Stimulated activated memory B cell treated with anti-CD40 and anti-IgM and Interleukin-4, amounts not matched to agents 10 μg/mL and 1 μg/mL and 100 μg/mL, for 72 hours (primary cell): ENCODE data around the gene ACVR1B.
A peak's percentile ranks its signal among the peaks of the same experiment; 100 is the strongest.

ENCODE experiments used
- ATAC-seq: fragments of 150-1000 bp; cut with Tn5 transposase; 2 replicates; pipeline ENCODE4 v1.10.0; 2021
- H3K27ac Mint-ChIP-seq: one replicate; pipeline ENCODE4 v1.8.0; 2022; ENCODE audit warnings: mild to moderate bottlenecking, mixed read lengths
- H3K27me3 Mint-ChIP-seq: one replicate; pipeline ENCODE4 v1.8.0; 2022; ENCODE audit warnings: mixed read lengths
- H3K36me3 Mint-ChIP-seq: one replicate; pipeline ENCODE4 v1.8.0; 2022; ENCODE audit warnings: mixed read lengths
- H3K4me1 Mint-ChIP-seq: one replicate; pipeline ENCODE4 v1.8.0; 2022; ENCODE audit warnings: mixed read lengths
- H3K4me3 Mint-ChIP-seq: one replicate; pipeline ENCODE4 v1.8.0; 2022; ENCODE audit warnings: mild to moderate bottlenecking, moderate library complexity, mixed read lengths
- H3K9me3 Mint-ChIP-seq: one replicate; pipeline ENCODE4 v1.8.0; 2022; ENCODE audit warnings: mixed read lengths

Gene ACVR1B

DNA sequence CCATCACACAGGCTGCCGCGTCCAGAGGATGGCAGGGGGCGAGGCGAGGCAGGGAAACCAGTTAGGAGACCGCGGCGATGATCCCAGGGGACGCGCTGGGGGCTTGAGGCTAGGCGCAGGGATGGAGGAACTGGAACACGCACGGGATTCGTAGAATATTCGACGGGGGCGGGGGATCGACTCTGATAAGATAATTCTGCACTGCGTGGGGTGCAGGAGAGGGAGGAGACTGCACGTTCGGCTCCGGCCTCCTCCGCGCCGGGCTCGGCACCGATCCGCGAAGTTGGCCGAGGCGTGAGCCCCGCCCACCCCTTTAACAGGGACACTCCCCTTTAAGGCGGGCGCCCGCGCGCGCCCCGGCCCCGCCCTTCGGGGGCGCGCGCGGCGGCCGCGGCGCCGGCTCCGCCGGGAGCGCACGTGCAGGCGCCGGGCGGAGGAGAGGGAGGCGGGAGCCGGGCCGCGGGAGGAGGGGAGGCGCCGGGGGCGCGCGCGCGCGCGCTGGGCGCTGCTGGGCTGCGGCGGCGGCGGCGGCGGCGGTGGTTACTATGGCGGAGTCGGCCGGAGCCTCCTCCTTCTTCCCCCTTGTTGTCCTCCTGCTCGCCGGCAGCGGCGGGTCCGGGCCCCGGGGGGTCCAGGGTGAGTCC lies at the start of gene ACVR1B:
Gene ACVR1B (plus strand): TSS at position 501 of the 644 bp plus-strand sequence. CDS start 45 bp downstream, at position 546.
- H3K4me3 Mint-ChIP-seq: peak within 1 kb of the TSS; percentile 96
- peak within 1 kb of the TSS; percentile 82 for H3K27ac Mint-ChIP-seq
- no peaks in the 10 kb centered on the region for H3K36me3 Mint-ChIP-seq
- H3K27me3 Mint-ChIP-seq: peaks cover 17% of the 10 kb centered on the region
- no peaks in the 10 kb centered on the region for H3K9me3 Mint-ChIP-seq
- peaks cover 25% of the 10 kb centered on the region for H3K4me1 Mint-ChIP-seq
- peak; percentile 96 for ATAC-seq

DNA sequence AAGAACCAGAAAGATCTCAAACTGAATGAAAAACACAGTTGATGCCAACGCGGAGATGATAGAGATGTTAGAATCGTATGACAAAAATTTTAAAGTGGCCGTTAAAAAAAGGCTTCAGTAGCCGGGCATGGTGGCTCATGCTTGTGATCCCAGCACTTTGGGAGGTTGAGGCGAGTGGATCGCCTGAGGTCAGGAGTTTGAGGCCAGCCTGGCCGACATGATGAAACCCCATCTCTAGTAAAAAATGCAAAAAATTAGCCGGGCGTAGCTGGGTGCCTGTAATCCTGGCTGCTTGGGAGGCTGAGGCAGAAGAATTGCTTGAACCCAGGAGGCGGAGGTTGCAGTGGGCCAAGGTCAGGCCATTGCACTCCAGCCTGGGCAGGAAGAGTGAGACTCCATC lies 49.6 kb upstream of the ACVR1B start:
- no peak for ATAC-seq
- Mint-ChIP-seq H3K4me3 (no peak overlapping the region), H3K9me3 (no peaks in the 10 kb centered on the region), H3K36me3 (no peaks in the 10 kb centered on the region), H3K27ac (no peak overlapping the region), H3K4me1 (no peaks in the 10 kb centered on the region), H3K27me3 (peaks cover 48% of the 10 kb centered on the region)

DNA sequence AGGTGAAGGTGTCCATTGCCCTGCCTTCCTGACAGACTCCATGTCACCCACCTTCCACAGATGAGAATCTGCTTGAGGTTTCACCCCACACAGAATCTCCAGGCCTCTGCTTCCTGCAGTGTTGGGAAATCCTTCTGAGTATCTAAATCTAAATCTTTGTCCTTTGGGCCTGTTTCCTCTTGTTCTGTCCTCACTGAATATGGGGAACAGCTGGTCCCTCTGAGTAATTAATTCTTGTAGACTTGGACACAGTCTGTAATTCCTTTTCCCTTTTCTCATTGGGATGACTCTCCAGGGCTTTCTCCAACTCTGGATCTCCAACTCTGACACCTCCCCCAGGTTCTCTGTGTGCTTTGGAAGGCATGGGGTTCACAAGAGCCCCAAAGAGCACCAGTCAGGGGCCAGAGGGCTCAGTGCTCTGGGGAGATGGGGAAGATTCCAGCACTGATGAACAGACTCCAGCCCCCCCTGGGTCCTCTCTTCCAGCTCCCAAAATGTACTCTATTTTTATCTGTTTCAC lies 46.5 kb upstream of the ACVR1B start:
- H3K27ac Mint-ChIP-seq: no peak overlapping the region
- no peaks in the 10 kb centered on the region for H3K4me1 Mint-ChIP-seq
- H3K36me3 Mint-ChIP-seq: no peaks in the 10 kb centered on the region
- no peak overlapping the region for H3K4me3 Mint-ChIP-seq
- no peaks in the 10 kb centered on the region for H3K9me3 Mint-ChIP-seq
- no peak for ATAC-seq
- H3K27me3 Mint-ChIP-seq: peaks cover 55% of the 10 kb centered on the region

DNA sequence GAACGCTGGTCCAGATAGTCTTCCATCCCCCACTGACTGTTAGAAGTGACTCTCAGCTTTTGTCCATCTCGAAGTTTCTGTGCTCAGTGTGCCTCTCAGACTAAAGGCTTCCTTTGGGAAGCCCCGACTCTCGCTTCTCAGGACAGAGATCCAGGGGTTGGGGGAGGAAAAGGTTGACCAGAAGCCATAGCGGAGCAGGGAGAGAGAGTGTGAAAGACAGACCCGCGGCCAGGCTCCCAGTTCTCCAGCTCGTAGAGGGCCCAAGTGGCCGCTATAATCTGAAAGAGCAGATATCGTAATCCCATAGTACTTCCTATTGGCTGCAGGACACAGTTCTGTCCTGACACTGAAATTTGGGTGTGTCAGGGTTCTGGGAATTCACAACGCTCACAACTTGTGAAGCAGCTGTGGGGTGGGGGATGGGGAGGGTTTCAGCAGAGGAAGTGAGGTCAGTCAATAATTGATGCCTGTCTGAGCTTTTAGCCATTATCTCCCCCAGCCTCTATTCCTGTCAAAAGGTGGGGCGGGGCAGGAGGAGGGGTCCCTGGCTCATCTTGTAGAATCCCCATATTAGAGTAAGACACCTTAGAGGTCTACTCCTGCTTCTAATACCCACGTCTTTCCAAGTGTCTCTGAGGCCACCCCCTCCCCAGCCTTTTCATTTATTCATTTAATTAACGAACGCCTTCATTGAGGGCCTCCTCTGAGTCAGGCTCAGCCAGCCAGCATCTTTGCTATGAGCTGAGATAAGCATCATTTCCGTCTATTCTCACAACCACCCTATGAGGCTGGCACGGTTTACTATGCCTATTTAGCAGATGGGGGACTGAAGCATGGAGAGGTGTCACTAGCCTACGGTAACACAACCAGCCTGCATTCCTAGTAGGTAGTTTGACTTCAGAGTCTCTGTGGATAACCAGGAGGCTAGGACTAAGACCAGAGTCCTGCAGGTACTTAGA lies 45.7 kb upstream of the ACVR1B start:
- H3K36me3 Mint-ChIP-seq: no peaks in the 10 kb centered on the region
- H3K4me1 Mint-ChIP-seq: peaks cover under 1% of the 10 kb centered on the region

DNA sequence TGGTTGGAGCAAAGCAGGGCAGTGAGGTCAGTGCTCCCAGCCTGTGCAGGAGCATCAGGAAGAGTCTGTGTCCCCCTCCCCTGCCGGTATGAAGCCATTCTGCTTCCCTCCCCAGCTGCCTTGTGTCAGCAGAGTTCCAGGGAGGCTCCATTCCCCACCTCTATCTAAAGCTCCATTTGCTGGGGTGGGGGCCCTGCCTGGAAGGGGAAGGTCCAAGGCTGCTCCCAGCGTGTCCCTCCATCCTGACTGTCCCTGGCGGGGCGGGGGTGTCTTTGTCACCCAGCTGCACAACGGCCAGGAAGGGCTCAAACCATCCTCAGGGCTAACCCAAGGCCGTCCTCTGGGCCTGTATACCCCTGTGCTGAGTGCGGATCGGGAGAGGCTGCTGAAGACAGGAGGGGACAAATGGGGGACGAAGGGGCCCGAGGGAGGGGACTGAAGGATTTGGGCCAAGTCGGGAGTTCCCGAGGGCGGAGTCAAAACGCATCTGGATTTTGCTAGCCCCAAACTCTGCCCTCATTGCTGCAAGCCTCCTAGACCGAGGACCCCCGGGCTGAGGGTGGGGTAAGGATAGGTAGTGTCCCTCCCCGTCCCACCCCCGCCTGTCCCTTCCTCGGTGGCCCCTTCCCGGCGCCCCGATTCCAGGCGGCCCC lies 44.9 kb upstream of the ACVR1B start:
- H3K4me1 Mint-ChIP-seq: peaks cover 8% of the 10 kb centered on the region
- no peak overlapping the region for H3K27ac Mint-ChIP-seq
- no peaks in the 10 kb centered on the region for H3K9me3 Mint-ChIP-seq
- H3K27me3 Mint-ChIP-seq: peaks cover 64% of the 10 kb centered on the region
- ATAC-seq: no peak
- H3K4me3 Mint-ChIP-seq: no peak overlapping the region
- H3K36me3 Mint-ChIP-seq: no peaks in the 10 kb centered on the region

More for the DNA sequence above, 45.7 kb upstream of the ACVR1B start:
- Mint-ChIP-seq H3K27ac (no peak overlapping the region), H3K4me3 (no peak overlapping the region), H3K9me3 (no peaks in the 10 kb centered on the region), H3K27me3 (peaks cover 61% of the 10 kb centered on the region)
- no peak for ATAC-seq

DNA sequence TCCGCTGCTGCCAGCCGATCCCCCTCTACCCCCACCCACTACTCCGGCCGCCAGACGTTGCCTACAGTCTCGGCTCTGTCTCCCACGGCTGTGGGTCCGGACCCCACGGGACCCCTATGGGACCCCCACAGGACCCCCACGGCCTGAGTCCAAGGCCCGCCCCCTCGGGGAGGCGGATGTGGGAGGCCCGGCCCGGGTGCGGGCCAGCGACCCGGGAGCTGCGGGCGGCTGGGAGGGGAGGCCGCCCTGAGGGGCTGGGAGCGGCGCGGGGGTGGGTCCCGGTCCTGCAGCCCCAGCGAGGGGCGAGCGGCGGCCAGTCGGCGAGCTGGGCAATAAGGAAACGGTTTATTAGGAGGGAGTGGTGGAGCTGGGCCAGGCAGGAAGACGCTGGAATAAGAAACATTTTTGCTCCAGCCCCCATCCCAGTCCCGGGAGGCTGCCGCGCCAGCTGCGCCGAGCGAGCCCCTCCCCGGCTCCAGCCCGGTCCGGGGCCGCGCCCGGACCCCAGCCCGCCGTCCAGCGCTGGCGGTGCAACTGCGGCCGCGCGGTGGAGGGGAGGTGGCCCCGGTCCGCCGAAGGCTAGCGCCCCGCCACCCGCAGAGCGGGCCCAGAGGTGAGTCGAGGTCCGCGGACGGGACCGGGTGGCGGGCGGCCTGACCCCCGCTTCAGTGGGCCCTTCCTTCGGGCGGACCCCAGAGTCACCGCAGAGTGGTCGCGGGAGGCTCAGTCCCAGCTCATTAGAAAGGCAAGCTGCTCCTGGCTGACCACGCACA lies 44.2 kb upstream of the ACVR1B start, which contains the start of gene ACVRL1:
Gene ACVRL1 (plus strand): TSS at position 422 of the 773 bp plus-strand sequence. CDS start 4,971 bp downstream, outside the sequence.
- H3K9me3 Mint-ChIP-seq: no peaks in the 10 kb centered on the region
- no peak within 1 kb of the TSS for H3K27ac Mint-ChIP-seq
- no peaks in the 10 kb centered on the region for H3K36me3 Mint-ChIP-seq
- ATAC-seq: peak; percentile 51
- H3K4me3 Mint-ChIP-seq: no peak within 1 kb of the TSS
- H3K27me3 Mint-ChIP-seq: peaks cover 66% of the 10 kb centered on the region
- H3K4me1 Mint-ChIP-seq: peaks cover 13% of the 10 kb centered on the region

GRCh38 chr12:51907856-51908425 lies 43.6 kb upstream of the ACVR1B start:
- Mint-ChIP-seq H3K27me3 (peaks cover 73% of the 10 kb centered on the region), H3K27ac (no peak overlapping the region), H3K36me3 (no peaks in the 10 kb centered on the region), H3K9me3 (no peaks in the 10 kb centered on the region), H3K4me1 (peaks cover 16% of the 10 kb centered on the region), H3K4me3 (no peak overlapping the region)
- no peak for ATAC-seq

DNA sequence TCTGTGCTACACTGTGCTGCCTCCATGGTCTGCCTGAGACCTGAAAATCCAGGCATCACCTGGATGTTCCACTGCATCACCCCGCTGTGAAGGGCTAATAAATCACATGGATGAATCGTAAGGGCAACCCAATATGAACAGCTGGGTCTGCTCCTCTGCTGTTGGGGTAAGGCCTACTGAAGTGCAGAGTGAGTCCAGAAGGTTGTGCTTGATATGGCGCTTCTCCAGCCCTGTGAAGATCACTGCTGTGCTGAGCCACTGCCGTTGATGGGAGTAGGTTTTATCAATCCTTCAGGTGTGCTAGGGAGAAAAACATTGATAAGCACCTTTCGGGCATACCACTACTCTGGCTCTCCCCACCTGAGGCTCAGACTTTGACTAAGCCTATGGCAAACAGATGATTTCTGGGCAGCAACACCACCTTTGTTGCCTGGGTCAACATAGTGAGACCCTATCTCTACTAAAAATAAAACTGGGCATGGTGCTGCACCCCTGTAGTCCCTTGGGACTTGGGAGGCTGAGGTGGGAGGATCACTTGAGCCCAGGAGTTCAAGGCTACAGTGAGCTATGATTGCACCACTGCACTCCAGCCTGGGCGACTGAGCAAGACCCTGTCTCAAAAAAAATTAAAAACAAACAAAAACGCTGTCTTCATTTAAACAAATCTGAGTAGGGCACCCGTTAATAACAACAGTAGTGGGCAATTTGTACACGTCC lies 42.5 kb upstream of the ACVR1B start:
- no peak for ATAC-seq
- Mint-ChIP-seq H3K27ac (no peak overlapping the region), H3K4me1 (peaks cover 16% of the 10 kb centered on the region), H3K36me3 (no peaks in the 10 kb centered on the region), H3K9me3 (no peaks in the 10 kb centered on the region), H3K4me3 (no peak overlapping the region), H3K27me3 (peaks cover 84% of the 10 kb centered on the region)

GRCh38 chr12:51910168-51910567 lies 41.3 kb upstream of the ACVR1B start:
- H3K4me1 Mint-ChIP-seq: peaks cover 16% of the 10 kb centered on the region
- H3K4me3 Mint-ChIP-seq: no peak overlapping the region
- no peak for ATAC-seq
- no peaks in the 10 kb centered on the region for H3K9me3 Mint-ChIP-seq
- no peaks in the 10 kb centered on the region for H3K36me3 Mint-ChIP-seq
- no peak overlapping the region for H3K27ac Mint-ChIP-seq
- peaks cover 88% of the 10 kb centered on the region for H3K27me3 Mint-ChIP-seq

- Mint-ChIP-seq H3K36me3 (no peaks in the 10 kb centered on the region), H3K27me3 (peaks cover 88% of the 10 kb centered on the region), H3K4me3 (no peak overlapping the region), H3K4me1 (peaks cover 16% of the 10 kb centered on the region), H3K9me3 (no peaks in the 10 kb centered on the region), H3K27ac (no peak overlapping the region)
- no peak for ATAC-seq
These were observed 40.8 kb upstream of the ACVR1B start for GRCh38 chr12:51910691-51911090.

DNA sequence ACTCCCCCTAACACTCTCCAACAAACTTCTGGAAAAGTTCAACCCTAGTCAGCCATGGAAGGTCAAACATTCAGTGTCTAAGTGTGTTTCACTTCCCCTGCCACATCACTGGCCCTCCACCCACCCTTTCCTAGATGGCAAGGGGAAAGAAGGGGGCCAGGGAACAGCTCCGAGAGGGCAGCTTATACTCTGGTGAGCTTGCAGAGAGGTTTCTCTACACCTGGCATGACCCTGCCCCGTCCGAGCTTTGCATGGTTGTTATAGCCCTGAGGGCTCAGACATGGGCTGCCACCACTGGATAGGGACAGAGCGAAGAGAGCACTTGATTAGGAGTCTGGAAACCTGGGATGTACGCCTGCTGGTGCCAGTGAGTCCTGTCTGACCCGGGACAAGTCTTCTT lies 40.2 kb upstream of the ACVR1B start:
- ATAC-seq: no peak
- Mint-ChIP-seq H3K27me3 (peaks cover 84% of the 10 kb centered on the region), H3K9me3 (no peaks in the 10 kb centered on the region), H3K4me3 (no peak overlapping the region), H3K4me1 (peaks cover 16% of the 10 kb centered on the region), H3K27ac (no peak overlapping the region), H3K36me3 (no peaks in the 10 kb centered on the region)

- ATAC-seq: no peak
- Mint-ChIP-seq H3K4me3 (no peak overlapping the region), H3K9me3 (no peaks in the 10 kb centered on the region), H3K27me3 (peaks cover 78% of the 10 kb centered on the region), H3K36me3 (no peaks in the 10 kb centered on the region), H3K27ac (no peak overlapping the region), H3K4me1 (peaks cover 16% of the 10 kb centered on the region)
These were observed 39.4 kb upstream of the ACVR1B start for GRCh38 chr12:51911788-51912711.
